ENCODE data around the gene SPRED2.

DNA sequence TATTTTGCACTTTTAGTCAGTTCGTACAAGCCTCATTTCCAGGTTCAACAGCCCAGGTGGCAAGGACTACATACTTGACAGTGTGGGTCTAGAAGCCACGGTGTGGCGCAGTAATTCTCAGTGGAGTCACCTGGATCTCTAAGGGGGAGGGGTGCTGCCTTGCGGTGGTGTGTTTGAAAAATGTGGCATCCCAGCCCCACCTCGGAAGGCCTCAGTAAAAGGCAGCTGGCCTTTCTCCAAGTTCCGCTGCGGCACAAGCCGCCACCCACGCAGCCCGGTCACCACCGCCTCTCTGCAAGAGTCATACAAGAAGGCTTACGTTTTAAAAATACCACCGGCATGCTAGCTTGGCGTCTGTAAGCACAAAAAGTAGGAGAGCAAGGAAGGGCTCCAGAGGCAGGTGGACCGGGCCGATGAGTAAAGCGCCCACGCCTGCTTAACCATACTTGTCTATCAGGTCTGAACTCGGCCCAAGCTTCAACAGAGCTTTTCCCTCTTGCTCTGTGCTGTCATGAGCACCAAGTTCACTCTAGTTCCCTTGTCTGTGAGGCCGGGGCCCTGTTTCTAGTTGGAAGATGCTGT lies 49.5 kb downstream of the SPRED2 start:
- TF ChIP-seq, protein P1, sequence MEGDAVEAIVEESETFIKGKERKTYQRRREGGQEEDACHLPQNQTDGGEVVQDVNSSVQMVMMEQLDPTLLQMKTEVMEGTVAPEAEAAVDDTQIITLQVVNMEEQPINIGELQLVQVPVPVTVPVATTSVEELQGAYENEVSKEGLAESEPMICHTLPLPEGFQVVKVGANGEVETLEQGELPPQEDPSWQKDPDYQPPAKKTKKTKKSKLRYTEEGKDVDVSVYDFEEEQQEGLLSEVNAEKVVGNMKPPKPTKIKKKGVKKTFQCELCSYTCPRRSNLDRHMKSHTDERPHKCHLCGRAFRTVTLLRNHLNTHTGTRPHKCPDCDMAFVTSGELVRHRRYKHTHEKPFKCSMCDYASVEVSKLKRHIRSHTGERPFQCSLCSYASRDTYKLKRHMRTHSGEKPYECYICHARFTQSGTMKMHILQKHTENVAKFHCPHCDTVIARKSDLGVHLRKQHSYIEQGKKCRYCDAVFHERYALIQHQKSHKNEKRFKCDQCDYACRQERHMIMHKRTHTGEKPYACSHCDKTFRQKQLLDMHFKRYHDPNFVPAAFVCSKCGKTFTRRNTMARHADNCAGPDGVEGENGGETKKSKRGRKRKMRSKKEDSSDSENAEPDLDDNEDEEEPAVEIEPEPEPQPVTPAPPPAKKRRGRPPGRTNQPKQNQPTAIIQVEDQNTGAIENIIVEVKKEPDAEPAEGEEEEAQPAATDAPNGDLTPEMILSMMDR (IDR thresholded peaks at IDR 0.05; ENCODE audit: poor library complexity, severe bottlenecking), result no peak
- TF ChIP-seq RAD21 (conservative IDR thresholded peaks at IDR 0.05) (no peak), SMC3 (conservative IDR thresholded peaks at IDR 0.05; ENCODE audit: poor library complexity) (no peak), EZH2 (IDR thresholded peaks at IDR 0.05; ENCODE audit: borderline replicate concordance, insufficient read depth, low read length, poor library complexity, severe bottlenecking) (no peak), POLR2AphosphoS5 (IDR thresholded peaks at IDR 0.05) (no peak)
- TF ChIP-seq, protein P2, sequence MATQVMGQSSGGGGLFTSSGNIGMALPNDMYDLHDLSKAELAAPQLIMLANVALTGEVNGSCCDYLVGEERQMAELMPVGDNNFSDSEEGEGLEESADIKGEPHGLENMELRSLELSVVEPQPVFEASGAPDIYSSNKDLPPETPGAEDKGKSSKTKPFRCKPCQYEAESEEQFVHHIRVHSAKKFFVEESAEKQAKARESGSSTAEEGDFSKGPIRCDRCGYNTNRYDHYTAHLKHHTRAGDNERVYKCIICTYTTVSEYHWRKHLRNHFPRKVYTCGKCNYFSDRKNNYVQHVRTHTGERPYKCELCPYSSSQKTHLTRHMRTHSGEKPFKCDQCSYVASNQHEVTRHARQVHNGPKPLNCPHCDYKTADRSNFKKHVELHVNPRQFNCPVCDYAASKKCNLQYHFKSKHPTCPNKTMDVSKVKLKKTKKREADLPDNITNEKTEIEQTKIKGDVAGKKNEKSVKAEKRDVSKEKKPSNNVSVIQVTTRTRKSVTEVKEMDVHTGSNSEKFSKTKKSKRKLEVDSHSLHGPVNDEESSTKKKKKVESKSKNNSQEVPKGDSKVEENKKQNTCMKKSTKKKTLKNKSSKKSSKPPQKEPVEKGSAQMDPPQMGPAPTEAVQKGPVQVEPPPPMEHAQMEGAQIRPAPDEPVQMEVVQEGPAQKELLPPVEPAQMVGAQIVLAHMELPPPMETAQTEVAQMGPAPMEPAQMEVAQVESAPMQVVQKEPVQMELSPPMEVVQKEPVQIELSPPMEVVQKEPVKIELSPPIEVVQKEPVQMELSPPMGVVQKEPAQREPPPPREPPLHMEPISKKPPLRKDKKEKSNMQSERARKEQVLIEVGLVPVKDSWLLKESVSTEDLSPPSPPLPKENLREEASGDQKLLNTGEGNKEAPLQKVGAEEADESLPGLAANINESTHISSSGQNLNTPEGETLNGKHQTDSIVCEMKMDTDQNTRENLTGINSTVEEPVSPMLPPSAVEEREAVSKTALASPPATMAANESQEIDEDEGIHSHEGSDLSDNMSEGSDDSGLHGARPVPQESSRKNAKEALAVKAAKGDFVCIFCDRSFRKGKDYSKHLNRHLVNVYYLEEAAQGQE (IDR thresholded peaks at IDR 0.05; ENCODE audit: borderline replicate concordance), result no peak
